GM23338 (cell line): ENCODE data around the gene SEL1L3. TPM values are rescaled to one million over a fixed set of nuclear protein-coding genes. Genes with fewer than 3 reads are reported as not detected.

Source experiments
- ATAC-seq: fragments of 200-7000 bp; cut with Tn5 transposase; 3 replicates; pipeline ENCODE4 v1.9.1; 2020
- DNase-seq: peaks from one replicate; pipeline ENCODE4 v3.0.0-alpha.2; 2015; ENCODE audit warnings: low spot score
- H2AFZ ChIP-seq: fragments of 200-600 bp; sonication (generic); 2 replicates; pipeline ENCODE4 v1.8.0; 2016; ENCODE audit warnings: antibody characterized with exemption, mild to moderate bottlenecking, moderate library complexity
- H3F3A ChIP-seq: fragments of 200-600 bp; sonication (generic); replicated peaks from 2 replicates; pipeline ENCODE4 v1.8.0; 2017; ENCODE audit warnings: antibody characterized with exemption, mixed run types, low read depth
- H3K27ac ChIP-seq: fragments of 200-600 bp; sonication (generic); 2 replicates; pipeline ENCODE4 v1.6.1; 2016; ENCODE audit warnings: low read depth
- H3K27me3 ChIP-seq: fragments of 200-600 bp; sonication (generic); 2 replicates; pipeline ENCODE4 v1.8.0; 2016; ENCODE audit warnings: mild to moderate bottlenecking, mixed run types, moderate library complexity; ENCODE audit not compliant: insufficient read depth
- H3K36me3 ChIP-seq: fragments of 200-600 bp; sonication (generic); 2 replicates; pipeline ENCODE4 v1.8.0; 2016; ENCODE audit warnings: mild to moderate bottlenecking; ENCODE audit not compliant: insufficient read depth
- H3K4me1 ChIP-seq: fragments of 200-600 bp; sonication (generic); 2 replicates; pipeline ENCODE4 v1.8.0; 2016; ENCODE audit warnings: mild to moderate bottlenecking, moderate library complexity; ENCODE audit not compliant: insufficient read depth
- H3K4me2 ChIP-seq: fragments of 200-600 bp; sonication (generic); 2 replicates; pipeline ENCODE4 v1.7.1; 2017; ENCODE audit warnings: mixed run types
- H3K4me3 ChIP-seq: fragments of 200-600 bp; sonication (generic); 2 replicates; pipeline ENCODE4 v1.6.1; 2016; ENCODE audit warnings: mixed run types
- H3K79me2 ChIP-seq: fragments of 200-600 bp; sonication (generic); replicated peaks from 2 replicates; pipeline ENCODE4 v1.8.0; 2017; ENCODE audit warnings: mild to moderate bottlenecking; ENCODE audit not compliant: insufficient read depth
- H3K9me2 ChIP-seq: fragments of 200-600 bp; sonication (generic); 2 replicates; pipeline ENCODE4 v1.8.0; 2017; ENCODE audit not compliant: insufficient read depth
- H4K20me1 ChIP-seq: fragments of 200-600 bp; sonication (generic); replicated peaks from 2 replicates; pipeline ENCODE4 v1.8.0; 2017; ENCODE audit warnings: mild to moderate bottlenecking; ENCODE audit not compliant: insufficient read depth
- H3K27ac Mint-ChIP-seq: 2 replicates; pipeline ENCODE4 v1.8.0; 2020; ENCODE audit warnings: inconsistent platforms, mild to moderate bottlenecking, moderate library complexity, mixed read lengths
- H3K27me3 Mint-ChIP-seq: 3 replicates; pipeline ENCODE4 v1.8.0; 2022; ENCODE audit warnings: low read depth, mild to moderate bottlenecking, moderate library complexity, mixed read lengths, inconsistent platforms; ENCODE audit not compliant: insufficient read depth, poor library complexity
- H3K36me3 Mint-ChIP-seq: 3 replicates; pipeline ENCODE4 v1.8.0; 2021; ENCODE audit warnings: low read depth, mild to moderate bottlenecking, inconsistent platforms, moderate library complexity, mixed read lengths
- H3K4me1 Mint-ChIP-seq: 3 replicates; pipeline ENCODE4 v1.8.0; 2020; ENCODE audit warnings: mild to moderate bottlenecking, inconsistent platforms, mixed read lengths
- H3K4me3 Mint-ChIP-seq: 3 replicates; pipeline ENCODE4 v1.8.0; 2021; ENCODE audit warnings: moderate library complexity, mild to moderate bottlenecking, inconsistent platforms, mixed read lengths
- H3K9me3 Mint-ChIP-seq: 3 replicates; pipeline ENCODE4 v1.8.0; 2020; ENCODE audit warnings: moderate library complexity, mild to moderate bottlenecking, inconsistent platforms, mixed read lengths
- CREB1 ChIP-seq: fragments of 250-450 bp; sonication (Bioruptor Pico); IDR thresholded peaks from 2 replicates; pipeline ENCODE4 v1.5.0; 2020; ENCODE audit warnings: low read depth, mild to moderate bottlenecking, moderate library complexity
- CTCF ChIP-seq, 2 experiments: fragments of 200-600 bp in 1 of 2; sonication (generic) in 1 of 2; conservative IDR thresholded peaks; 2 replicates each; pipeline versions ENCODE4 v1.5.1 to v1.6.1; 2016 to 2017; ENCODE audit warnings: antibody characterized with exemption in 2 of 2, low read depth in 2 of 2, mild to moderate bottlenecking in 2 of 2, moderate library complexity in 1 of 2
- EZH2 ChIP-seq: fragments of 200-600 bp; sonication (generic); IDR thresholded peaks from one replicate; pipeline ENCODE4 v1.8.0; 2017; ENCODE audit warnings: antibody characterized with exemption, mild to moderate bottlenecking, low read depth; ENCODE audit not compliant: unreplicated experiment
- EZH2phosphoT487 ChIP-seq: fragments of 200-600 bp; sonication (generic); IDR thresholded peaks from one replicate; pipeline ENCODE4 v1.8.1; 2018; ENCODE audit warnings: antibody characterized with exemption; ENCODE audit not compliant: unreplicated experiment
- JUNB ChIP-seq: IDR thresholded peaks from one replicate; pipeline ENCODE4 v1.6.1; 2016; ENCODE audit warnings: antibody characterized with exemption; ENCODE audit not compliant: unreplicated experiment
- STAT1 ChIP-seq: IDR thresholded peaks from one replicate; pipeline ENCODE4 v1.6.1; 2016; ENCODE audit warnings: antibody characterized with exemption; ENCODE audit not compliant: unreplicated experiment
- ZNF114 ChIP-seq: fragments of 250-450 bp; sonication (Bioruptor Pico); IDR thresholded peaks from 2 replicates; pipeline ENCODE4 v1.5.0; 2020; ENCODE audit warnings: mild to moderate bottlenecking, moderate library complexity
- ZNF331 ChIP-seq: fragments of 250-450 bp; sonication (Bioruptor Pico); IDR thresholded peaks from 2 replicates; pipeline ENCODE4 v1.5.0; 2020; ENCODE audit warnings: low read depth, mild to moderate bottlenecking, moderate library complexity
- polyA plus RNA-seq: library from polyadenylated mRNA; unstranded; fragments of >200 nt; fragmentation: Nextera tagmentation; extraction: Ambion mirVana; gene quantifications from 2 replicates; pipeline ENCODE4 v1.2.1, GENCODE V29; 2016
- total RNA-seq: library from RNA; depleted of rRNA; stranded (reverse); fragments of >200 nt; shearing (Covaris generic); gene quantifications from 2 replicates; pipeline ENCODE4 v1.2.3, GENCODE V29; 2014
- TF ChIP-seq, protein P1 (sequence below): fragments of 250-450 bp; sonication (Bioruptor Pico); IDR thresholded peaks from 2 replicates; pipeline ENCODE4 v1.5.0; 2020; ENCODE audit warnings: mild to moderate bottlenecking, moderate library complexity
- TF ChIP-seq, protein P2 (sequence below): IDR thresholded peaks from one replicate; pipeline ENCODE4 v1.6.1; 2018; ENCODE audit warnings: antibody characterized with exemption; ENCODE audit not compliant: unreplicated experiment

The SEL1L3 gene
- total and polyA plus RNA-seq, 2 experiments from 2014 or later: 17.1 to 61.7 TPM

DNA sequence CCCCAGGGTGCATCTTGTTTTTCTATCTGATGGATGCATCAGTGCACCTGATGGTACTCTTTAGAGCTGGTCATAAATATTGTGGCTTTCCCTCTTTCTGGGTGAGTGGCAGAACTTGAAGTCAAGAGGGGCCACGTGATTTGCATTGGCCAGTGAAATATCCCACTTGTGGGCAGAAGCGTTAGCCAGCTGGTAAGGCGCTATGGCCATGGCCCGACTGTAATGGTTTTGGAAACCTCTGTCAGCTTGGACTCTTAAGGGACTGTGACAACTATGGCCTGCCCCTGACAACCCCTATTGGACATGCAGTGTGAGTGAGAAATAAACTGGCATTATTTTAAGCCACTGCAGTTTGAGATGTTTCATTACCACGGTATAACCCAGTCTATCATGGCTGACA is 72.8 kb downstream of the SEL1L3 start:
- H3K27me3 Mint-ChIP-seq: peaks cover 10% of the 10 kb centered on the region
- H3K9me3 Mint-ChIP-seq: no peaks in the 10 kb centered on the region
- Histone ChIP-seq H3K27ac (no peak overlapping the region), H3K4me3 (no peak overlapping the region), H3K4me1 (no peaks in the 10 kb centered on the region), H3K4me2 (no peak overlapping the region), H4K20me1 (no peaks in the 10 kb centered on the region), H3K27me3 (no peaks in the 10 kb centered on the region), H3F3A (no peaks in the 10 kb centered on the region), H3K79me2 (no peaks in the 10 kb centered on the region), H3K9me2 (no peaks in the 10 kb centered on the region; the same call in 1 of the 2 replicates), H3K36me3 (no peaks in the 10 kb centered on the region), H2AFZ (no peak overlapping the region)
- peaks cover 46% of the 10 kb centered on the region for H3K36me3 Mint-ChIP-seq
- ATAC-seq (no peak), DNase-seq (no peak)
- no peak for TF ChIP-seq EZH2
- TF ChIP-seq EZH2phosphoT487: no peak
- no peak for TF ChIP-seq CREB1 (CRISPR knock-in tag)
- no peak for TF ChIP-seq JUNB
- TF ChIP-seq STAT1: no peak
- TF ChIP-seq, protein P1, sequence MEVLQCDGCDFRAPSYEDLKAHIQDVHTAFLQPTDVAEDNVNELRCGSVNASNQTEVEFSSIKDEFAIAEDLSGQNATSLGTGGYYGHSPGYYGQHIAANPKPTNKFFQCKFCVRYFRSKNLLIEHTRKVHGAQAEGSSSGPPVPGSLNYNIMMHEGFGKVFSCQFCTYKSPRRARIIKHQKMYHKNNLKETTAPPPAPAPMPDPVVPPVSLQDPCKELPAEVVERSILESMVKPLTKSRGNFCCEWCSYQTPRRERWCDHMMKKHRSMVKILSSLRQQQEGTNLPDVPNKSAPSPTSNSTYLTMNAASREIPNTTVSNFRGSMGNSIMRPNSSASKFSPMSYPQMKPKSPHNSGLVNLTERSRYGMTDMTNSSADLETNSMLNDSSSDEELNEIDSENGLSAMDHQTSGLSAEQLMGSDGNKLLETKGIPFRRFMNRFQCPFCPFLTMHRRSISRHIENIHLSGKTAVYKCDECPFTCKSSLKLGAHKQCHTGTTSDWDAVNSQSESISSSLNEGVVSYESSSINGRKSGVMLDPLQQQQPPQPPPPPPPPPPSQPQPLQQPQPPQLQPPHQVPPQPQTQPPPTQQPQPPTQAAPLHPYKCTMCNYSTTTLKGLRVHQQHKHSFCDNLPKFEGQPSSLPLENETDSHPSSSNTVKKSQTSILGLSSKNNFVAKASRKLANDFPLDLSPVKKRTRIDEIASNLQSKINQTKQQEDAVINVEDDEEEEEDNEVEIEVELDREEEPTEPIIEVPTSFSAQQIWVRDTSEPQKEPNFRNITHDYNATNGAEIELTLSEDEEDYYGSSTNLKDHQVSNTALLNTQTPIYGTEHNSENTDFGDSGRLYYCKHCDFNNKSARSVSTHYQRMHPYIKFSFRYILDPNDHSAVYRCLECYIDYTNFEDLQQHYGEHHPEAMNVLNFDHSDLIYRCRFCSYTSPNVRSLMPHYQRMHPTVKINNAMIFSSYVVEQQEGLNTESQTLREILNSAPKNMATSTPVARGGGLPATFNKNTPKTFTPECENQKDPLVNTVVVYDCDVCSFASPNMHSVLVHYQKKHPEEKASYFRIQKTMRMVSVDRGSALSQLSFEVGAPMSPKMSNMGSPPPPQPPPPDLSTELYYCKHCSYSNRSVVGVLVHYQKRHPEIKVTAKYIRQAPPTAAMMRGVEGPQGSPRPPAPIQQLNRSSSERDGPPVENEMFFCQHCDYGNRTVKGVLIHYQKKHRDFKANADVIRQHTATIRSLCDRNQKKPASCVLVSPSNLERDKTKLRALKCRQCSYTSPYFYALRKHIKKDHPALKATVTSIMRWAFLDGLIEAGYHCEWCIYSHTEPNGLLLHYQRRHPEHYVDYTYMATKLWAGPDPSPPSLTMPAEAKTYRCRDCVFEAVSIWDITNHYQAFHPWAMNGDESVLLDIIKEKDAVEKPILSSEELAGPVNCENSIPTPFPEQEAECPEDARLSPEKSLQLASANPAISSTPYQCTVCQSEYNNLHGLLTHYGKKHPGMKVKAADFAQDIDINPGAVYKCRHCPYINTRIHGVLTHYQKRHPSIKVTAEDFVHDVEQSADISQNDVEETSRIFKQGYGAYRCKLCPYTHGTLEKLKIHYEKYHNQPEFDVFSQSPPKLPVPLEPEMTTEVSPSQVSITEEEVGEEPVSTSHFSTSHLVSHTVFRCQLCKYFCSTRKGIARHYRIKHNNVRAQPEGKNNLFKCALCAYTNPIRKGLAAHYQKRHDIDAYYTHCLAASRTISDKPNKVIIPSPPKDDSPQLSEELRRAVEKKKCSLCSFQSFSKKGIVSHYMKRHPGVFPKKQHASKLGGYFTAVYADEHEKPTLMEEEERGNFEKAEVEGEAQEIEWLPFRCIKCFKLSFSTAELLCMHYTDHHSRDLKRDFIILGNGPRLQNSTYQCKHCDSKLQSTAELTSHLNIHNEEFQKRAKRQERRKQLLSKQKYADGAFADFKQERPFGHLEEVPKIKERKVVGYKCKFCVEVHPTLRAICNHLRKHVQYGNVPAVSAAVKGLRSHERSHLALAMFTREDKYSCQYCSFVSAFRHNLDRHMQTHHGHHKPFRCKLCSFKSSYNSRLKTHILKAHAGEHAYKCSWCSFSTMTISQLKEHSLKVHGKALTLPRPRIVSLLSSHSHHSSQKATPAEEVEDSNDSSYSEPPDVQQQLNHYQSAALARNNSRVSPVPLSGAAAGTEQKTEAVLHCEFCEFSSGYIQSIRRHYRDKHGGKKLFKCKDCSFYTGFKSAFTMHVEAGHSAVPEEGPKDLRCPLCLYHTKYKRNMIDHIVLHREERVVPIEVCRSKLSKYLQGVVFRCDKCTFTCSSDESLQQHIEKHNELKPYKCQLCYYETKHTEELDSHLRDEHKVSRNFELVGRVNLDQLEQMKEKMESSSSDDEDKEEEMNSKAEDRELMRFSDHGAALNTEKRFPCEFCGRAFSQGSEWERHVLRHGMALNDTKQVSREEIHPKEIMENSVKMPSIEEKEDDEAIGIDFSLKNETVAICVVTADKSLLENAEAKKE (CRISPR knock-in tag): no peak
- TF ChIP-seq, protein P2, sequence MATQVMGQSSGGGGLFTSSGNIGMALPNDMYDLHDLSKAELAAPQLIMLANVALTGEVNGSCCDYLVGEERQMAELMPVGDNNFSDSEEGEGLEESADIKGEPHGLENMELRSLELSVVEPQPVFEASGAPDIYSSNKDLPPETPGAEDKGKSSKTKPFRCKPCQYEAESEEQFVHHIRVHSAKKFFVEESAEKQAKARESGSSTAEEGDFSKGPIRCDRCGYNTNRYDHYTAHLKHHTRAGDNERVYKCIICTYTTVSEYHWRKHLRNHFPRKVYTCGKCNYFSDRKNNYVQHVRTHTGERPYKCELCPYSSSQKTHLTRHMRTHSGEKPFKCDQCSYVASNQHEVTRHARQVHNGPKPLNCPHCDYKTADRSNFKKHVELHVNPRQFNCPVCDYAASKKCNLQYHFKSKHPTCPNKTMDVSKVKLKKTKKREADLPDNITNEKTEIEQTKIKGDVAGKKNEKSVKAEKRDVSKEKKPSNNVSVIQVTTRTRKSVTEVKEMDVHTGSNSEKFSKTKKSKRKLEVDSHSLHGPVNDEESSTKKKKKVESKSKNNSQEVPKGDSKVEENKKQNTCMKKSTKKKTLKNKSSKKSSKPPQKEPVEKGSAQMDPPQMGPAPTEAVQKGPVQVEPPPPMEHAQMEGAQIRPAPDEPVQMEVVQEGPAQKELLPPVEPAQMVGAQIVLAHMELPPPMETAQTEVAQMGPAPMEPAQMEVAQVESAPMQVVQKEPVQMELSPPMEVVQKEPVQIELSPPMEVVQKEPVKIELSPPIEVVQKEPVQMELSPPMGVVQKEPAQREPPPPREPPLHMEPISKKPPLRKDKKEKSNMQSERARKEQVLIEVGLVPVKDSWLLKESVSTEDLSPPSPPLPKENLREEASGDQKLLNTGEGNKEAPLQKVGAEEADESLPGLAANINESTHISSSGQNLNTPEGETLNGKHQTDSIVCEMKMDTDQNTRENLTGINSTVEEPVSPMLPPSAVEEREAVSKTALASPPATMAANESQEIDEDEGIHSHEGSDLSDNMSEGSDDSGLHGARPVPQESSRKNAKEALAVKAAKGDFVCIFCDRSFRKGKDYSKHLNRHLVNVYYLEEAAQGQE: no peak
- TF ChIP-seq ZNF331: no peak
- TF ChIP-seq ZNF114: no peak
- no peak for TF ChIP-seq CTCF (conservative IDR thresholded peaks at IDR 0.05; ENCODE audit: low read depth in 2 of 2)
- H3K27ac Mint-ChIP-seq: no peak overlapping the region
- no peak overlapping the region for H3K4me3 Mint-ChIP-seq
- H3K4me1 Mint-ChIP-seq: no peaks in the 10 kb centered on the region
